H1 (cell line): ENCODE measurements around the gene EDEM2. TPM values are rescaled to one million over a fixed set of nuclear protein-coding genes. Genes with fewer than 3 reads are reported as not detected.

Experiments used
- ATF2 ChIP-seq: IDR thresholded peaks from 2 replicates; pipeline ENCODE4 v1.6.1; 2012; ENCODE audit warnings: low read length, inconsistent platforms
- CBX5 ChIP-seq: fragments of 300-800, 300-1000 bp; sonication (generic); IDR thresholded peaks from 2 replicates; pipeline ENCODE4 v1.7.1; 2016; ENCODE audit warnings: antibody characterized with exemption, low read length, low read depth
- FOSL1 ChIP-seq: IDR thresholded peaks from 2 replicates; pipeline ENCODE4 v1.6.1; 2011; ENCODE audit warnings: mild to moderate bottlenecking, low read depth, low read length, moderate library complexity; ENCODE audit not compliant: insufficient read depth
- SIN3A ChIP-seq, 2 experiments: IDR thresholded peaks in 1 of 2; conservative IDR thresholded peaks in 1 of 2; 2 replicates each; pipeline ENCODE4 v1.6.1; 2011 to 2012; ENCODE audit warnings: low read length in 2 of 2, improper control_type of control experiment in 1 of 2, low read depth in 1 of 2, mild to moderate bottlenecking in 1 of 2
- polyA plus RNA-seq, 7 experiments: library from polyadenylated mRNA; depleted of rRNA in 3 of 7; stranded (reverse) in 5 of 7; unstranded in 2 of 7; fragments of >200 nt in 5 of 7; fragments of 200-250 nt in 2 of 7; gene quantifications; 1 replicate in 5 of 7; 2 replicates in 1 of 7; 4 replicates in 1 of 7; pipeline versions ENCODE4 v1.2.1 to v1.2.3, GENCODE V29; 2011 to 2013; ENCODE audit warnings: missing spikeins in 2 of 7, mixed read lengths in 2 of 7
- total RNA-seq: library from RNA; stranded (reverse); fragmentation: NEBNext Ultra II Directional; extraction: Animal tissue kit (Norgen Biotek cat#: 25700); gene quantifications from 2 replicates; pipeline ENCODE4 v1.2.1, GENCODE V29; 2021

Gene EDEM2
- total and polyA plus RNA-seq, 2 of the 8 experiments (the other 6 are each of a cell fraction or from before 2014, with no cell fraction given) = 15.2 to 19.6 TPM

GRCh38 chr20:35129647-35130069, 17.5 kb downstream of the EDEM2 start (continued):
- no peak for TF ChIP-seq ATF2
- no peak for TF ChIP-seq SIN3A (conservative IDR thresholded peaks at IDR 0.05 in 1 of 2, IDR thresholded peaks at IDR 0.05 in 1 of 2; ENCODE audit: low read depth in 1 of 2, low read length in 2 of 2)
- TF ChIP-seq FOSL1 = no peak
- TF ChIP-seq CBX5 = no peak
